ENCODE results near the gene TPRG1.

The TPRG1 gene

DNA sequence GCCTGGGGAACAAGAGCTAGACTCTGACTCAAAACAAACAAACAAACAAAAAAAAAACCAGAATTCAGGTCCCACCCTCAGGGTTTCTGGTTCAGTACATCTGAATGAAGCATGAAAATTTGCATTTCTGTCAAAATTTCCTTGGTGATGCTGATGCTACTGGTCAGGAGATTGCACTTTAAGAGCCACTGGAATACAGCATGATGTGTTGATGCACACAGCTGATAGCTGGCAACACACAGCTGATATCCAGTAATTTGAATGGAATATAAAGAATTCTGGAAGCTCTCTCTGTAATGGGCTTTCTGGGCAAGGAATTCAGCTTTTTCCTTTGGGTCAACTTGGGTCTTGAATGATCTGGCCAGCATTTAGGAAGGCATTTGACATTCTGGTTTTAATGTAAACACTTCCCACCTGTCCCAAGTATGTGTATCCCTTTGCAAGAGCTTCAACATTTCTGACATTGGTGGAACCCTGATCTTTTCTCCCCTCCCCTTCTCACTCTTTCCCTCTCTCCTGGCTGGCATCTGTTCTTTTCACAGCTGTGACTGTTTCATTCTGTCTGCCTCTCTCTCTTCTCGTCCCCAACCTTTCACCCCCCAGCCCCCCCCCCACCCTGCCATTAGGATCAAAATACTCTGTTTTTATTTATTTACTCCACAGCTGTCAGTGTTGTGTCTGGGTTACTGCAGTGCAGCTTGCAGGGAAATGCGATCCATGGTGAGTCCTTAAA lies 189.5 kb downstream of the TPRG1 start:
- DNase-seq, result no peak

DNA sequence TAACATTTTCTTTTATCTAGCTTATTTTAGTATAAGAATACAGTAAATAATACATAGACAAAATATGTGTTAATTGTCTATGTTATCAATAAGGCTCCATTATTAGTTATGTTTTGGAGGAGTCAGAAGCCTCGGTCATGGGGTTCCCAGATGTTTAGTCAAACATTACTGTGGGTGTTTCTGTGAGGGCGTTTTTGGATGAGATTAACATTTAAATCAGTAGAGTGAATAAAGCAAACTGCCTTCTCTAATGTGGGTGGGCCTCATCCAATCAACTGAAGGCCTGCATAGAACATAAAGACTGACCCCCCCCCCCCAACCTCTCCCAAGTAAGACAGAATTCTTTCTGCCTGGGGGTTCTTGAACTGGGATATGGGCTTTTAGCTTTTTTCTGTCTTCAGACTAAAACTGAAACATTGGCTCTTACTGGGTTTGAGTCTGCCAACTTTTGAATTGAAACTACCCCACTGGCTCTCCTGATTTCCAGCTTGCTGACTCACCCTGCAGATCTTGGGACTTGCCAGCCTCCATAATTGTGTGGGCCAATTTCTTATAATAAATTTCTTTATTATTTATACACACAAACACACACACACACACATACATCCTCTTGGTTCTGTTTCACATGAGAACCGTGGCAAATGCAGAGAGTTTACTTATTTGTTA lies 192.0 kb downstream of the TPRG1 start:
- DNase-seq, result peak; percentile 26

DNA sequence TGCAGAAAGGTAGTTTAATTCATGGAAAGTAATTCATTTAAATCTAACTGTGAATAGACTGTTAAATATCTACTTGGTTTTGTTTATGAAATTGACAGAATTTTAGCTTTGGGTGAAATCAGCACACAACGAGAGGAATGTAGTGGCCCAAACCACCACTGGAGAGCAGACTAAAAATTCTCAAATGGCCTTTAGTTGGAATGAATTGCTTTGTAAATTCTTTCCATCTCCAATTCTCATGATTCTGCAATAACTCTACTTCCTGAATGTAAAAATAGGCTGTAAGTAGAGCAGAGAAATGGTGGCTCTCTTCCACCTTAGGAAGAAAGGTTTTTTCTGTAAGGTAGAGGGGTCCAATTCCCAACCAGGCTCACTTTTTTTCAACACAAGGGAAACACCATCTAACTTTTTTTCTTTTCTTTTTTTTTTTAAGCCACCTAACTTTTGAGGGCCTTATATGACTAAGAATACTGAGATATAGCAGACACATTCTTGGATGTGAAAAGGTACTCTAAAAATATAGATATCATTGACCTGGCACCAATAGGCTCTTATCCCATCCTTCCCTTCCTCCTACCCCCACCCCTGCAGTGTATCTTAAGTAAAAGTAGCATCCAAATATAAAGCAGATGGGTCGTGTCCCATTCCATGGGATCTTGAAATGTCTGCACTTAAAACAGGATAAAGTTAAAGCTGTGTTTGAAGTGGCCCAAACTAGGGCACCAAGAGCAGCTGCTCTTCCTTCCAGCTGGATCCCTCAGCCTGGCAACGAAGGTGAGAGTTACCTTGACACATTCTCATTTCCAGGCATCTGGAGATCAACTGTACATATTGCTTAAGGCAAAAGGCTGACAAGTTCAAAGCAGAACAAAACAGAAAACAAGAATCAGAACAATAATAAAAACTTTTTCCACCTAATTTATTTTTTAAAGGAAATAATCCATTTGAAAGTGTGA lies 194.1 kb downstream of the TPRG1 start:
- no peak for DNase-seq

DNA sequence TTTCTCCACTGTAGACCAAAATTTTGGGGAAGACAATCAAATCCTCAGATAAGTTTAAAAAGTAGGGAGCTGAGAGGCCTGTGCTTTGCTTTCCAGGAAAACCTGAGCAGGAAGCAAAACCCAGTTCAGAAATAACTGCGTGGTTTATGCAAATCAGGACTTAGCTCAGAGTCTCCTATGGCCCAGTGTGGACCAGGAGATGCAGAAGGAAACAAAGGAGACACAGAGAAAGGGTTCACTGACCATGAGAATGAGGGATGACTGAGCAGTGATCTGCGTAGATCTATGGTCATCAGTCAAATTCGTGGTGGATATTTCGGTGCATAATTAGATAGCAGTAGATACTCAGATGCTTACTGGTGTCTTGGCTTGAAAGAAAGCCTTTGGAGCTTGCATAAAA lies 196.6 kb downstream of the TPRG1 start:
- no peak for DNase-seq

DNA sequence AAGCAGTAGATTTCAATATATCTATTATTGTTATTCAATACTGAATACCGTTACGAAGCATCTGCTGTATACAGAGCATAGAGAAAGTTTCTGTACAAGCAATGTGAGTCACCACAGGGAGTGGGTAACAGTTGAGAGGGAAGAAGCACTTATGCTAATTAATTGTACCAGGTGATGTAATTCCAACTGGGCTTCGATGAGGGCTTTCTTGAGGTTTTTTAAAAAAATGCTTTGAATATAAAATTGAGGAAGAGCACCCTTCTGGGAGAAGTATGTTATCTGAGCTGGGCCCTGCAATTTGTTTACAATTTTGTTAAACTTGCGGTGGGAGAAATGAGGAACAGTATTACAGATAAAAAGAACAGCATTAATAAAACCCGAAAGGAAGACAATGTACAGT lies 197.9 kb downstream of the TPRG1 start:
- no peak for DNase-seq

DNA sequence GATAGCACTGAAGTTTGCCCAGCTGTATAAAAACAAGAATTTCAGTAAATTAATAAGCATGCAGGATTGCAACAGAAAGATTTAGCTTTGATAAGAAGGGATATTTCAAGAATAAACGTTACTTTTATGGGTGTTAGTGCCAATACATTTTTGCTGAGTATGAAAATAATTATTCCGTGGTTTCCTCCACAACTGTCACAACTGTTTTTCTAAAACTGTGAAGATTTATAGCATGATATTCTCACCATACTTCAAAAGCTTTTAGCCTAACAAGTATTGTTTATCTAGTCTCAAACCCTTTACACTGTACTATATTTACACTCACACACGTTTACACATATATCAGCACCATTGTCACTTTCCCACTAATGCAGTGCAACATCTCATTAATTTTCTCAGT lies 200.5 kb downstream of the TPRG1 start:
- DNase-seq, result no peak

Data from NCI-H226 (cell line).